ENCODE measurements around the gene METTL1.

The METTL1 gene

DNA sequence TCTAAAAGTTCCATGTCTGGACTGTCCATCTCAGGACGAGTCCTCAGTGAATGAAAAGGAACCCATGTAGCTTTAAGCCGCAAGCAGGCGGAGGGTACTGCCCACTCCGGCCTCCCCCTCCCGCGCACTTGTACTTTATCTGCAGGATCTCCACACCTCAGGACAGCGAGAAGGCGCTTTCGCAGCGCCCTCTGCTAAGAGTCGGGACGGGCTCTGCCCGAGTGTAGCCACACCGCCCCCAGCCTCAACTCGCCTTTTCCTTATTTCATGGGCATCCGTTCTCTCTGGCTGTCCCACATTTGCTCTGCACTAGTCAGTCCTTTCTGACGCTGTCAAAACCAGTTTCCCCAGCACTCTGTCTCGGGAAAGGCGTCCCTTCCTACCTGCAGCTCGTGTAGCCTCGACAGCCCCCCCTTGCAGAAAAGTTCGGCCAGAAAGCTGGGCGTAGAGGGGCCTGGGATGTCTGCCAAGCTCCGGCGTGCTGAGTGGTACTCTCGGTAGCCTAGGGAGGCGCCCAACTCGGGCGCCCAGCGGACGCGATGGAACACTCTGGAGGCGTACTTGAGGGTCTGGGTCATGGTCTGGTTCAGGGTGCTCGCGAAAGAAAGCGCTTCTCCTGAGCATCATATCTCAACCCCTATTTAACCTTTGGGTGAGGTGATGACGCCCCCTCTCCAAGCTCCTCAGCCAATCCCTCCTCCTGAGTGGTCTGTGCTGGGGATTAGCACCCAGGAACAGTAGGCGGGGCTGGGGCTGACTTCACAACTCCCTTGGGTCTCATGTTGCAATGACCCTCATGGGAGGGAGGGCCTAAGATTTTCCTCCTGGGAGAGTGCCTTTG, 5.2 kb downstream of the METTL1 start, which contains the start of gene CYP27B1:
Gene CYP27B1 (minus strand): TSS at position 615 of the 841 bp plus-strand sequence. CDS start 37 bp downstream, at position 578.
- DNase-seq, result peak in 1 of 2 experiments; percentile 25

GRCh38 chr12:57765698-57766463, 6.0 kb downstream of the METTL1 start:
- DNase-seq, result no peak

- peak; percentile 10 to 15 for DNase-seq
Observed at GRCh38 chr12:57765003-57765697, 6.8 kb downstream of the METTL1 start.

GRCh38 chr12:57764662-57765002, 7.3 kb downstream of the METTL1 start:
- DNase-seq, result peak; percentile 14 to 29

GRCh38 chr12:57763881-57764661, 7.8 kb downstream of the METTL1 start:
- DNase-seq, result no peak

DNA sequence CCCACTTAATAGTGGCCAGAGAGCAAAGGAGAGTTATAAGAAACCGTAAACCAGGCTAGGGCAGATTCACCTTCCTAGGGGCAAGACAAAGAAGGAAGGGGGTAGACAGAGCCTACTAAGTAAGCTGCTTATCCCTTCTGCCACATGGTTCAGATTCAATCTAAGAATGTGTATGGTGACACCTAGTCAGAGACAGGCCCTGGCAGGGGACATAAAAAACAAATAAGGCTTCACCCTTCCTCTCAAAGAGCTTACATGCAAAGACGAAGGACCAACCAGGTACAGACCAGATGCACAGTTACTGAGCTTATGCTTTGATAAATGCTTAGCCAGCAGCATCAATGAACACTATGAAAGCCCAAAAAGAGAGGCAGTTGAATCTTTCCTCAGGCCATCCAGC, 9.4 kb downstream of the METTL1 start:
- DNase-seq, result no peak

DNA sequence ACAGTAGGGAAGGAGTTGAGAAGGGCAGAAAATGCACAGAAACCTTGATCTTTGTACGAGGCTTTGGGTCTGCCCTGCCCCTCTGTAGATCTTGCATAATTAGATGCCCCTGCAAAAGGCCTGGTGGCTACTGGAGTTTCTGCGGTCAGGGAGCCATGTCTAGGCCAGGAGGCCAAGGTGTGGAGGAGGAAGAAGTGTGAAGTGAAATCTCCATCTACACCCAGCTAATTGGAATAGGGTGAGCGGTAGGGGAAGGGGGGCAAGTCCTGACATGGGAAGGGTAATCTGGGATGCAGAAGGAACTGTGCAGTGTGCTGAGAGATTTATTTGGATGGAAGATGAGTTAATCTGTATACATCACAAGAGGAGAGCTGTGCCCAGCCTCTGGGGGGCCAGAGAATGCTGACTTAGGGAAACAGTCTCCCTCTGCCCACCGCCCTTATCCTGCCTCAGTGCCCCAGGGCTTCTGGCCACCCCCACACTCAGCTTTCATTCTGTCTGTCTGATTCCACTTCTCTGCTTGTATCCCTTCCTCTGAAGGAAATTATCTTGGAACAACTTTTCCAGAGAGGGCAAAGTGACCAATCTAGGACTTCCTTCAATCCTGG, 10.4 kb downstream of the METTL1 start:
- DNase-seq, result no peak

DNA sequence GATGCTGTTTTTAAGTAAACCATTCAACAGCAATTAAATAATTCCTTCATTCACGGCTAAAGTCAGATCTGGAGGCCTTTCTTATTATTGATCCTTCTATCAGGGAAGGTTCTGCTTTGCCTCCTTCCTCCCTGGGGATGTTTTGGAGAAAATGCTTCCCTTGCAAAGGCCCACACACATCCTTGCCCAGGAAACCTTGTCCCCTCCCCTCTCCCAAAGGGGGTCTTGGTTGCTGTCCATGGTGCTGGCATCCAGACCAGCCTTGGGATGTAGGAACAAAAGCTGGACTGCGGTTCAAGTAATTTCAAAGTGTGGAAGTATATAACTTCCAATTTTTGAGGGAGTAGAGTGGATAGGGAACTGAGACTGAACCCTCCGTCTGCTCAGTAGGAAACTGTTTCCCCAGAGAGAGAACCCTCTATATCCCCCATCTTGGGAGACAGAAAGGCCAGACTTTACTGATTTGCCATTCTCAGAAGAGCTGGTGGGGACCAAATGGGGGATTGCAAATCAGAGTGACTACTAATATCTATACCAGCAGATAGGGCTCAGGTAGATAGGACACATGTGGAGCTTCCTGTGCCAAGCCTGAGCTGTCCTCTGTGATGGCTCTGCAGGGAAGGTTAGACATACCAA, 11.4 kb downstream of the METTL1 start:
- DNase-seq, result no peak

DNA sequence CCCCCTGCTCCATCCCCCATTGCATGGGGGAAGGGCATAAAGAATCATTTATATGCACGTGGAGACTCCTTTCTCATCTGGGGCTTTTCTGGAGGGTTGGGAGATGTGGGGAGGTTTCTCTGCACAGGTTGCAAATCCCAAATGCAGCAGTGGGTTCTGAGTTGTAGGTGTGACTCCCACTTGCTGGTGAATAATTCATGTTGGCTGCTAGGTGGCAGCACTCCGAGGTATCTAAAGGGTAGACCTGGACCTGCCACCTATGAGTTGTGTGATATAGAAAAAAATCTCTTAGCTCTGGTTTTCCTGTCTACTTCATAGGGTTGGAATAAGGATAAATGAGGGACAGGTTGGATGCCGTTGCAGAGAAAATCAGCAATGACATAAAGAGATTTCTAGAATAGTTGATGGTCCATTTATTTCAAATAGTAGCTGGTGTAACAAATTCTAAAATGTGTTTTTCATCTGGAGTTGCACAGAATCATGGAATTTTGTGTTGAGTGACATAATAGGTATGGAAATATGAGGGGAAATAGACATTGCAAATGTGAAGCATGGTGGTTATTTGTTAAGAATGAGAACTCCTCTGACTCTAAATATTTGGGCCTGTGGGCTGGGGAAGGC, 12.4 kb downstream of the METTL1 start:
- DNase-seq, result peak; percentile 26 to 46

DNA sequence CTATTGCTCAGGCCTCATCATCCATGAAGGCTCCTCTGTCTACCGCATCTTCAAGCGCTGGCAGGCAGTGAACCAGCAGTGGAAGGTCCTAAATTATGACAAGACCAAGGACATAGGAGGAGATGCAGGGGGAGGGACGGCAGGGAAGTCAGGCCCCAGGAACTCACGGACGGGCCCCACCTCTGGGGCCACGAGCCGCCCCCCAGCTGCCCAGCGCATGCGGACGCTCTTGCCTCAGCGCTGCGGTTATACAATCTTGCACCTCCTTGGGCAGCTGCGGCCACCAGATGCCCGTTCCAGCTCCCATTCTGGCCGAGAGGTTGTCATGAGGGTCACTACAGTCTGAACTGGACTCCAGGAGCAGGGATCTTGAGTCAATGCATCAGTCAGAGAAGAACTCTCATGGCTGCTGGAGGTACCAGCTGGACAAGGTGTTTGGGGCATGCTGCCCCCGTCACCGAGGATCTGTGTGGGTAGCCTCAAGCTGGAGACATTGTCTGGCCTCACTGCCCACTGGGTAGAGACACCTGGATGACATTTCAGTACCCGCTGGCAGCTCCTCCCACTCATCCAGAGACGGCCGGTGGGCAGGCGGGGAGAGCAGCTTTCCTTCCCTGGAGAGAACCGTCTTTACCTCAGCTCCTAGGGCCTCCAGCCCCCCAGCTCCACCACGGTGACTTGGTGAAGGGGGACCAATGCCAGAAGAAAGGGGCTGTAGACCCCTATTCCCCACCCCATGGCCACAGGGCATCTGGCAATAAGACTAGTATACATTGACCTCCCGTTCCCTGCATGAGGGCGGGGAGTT, 13.1 kb downstream of the METTL1 start:
- DNase-seq, result no peak

DNA sequence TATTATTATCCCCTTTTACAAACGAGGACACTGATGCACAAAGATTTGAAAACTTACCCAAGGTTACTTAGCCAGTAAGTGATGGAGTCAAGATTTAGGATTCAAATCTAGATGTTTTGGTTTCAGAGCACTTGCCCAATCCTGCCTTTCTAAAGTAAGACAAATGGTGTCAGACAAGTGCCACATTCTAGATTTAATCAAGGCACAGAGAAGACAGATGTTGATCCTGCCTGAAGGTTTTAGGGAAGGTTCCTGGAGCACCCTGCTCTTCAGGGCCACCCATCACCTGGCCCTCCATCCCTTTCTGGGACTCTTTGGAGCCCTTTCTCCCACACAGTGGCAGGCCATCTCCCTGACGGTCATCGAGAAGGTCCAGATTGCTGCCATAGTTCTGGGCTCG, 14.1 kb downstream of the METTL1 start:
- DNase-seq, result no peak

DNA sequence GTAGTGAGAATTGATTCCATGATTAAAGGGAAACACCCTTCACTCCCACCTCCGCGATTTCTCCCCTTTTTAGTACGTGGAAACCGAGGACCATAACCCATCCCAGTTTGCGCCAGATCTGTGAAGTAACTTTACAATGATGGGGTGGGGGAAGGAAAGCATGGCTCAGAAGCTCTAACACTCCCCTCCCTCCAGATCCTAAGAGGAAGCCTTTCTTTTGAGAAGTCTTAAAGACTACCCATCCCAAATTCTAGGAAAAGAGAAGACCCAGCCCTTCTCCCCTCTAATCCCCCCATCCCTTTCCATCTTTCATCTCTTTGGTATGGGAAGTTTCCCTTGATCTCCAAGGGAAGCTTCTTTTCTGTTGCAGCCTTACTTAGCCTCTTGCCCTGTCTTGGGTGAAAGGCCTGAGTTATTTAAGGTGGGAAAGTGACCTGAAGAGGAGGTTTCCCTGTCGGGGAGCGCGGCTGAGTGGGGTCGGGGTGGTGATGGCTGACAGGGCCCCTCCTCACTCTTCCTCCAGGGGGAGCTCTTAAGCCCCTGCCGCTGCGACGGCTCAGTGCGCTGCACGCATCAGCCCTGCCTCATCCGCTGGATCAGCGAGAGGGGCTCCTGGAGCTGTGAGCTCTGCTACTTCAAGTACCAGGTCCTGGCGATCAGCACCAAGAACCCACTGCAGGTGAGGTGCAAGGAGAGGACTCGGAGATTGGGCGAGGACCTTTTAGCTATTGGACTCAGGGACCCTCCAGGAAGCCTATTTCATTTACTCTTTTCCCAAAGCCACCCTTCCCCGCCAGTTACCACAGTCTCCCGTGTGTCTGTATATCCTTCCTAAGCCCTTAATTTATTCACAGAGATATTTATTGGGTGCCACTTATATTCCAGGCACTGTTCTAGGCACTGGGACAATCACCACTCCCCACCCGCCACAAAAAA, 15.2 kb downstream of the METTL1 start:
- DNase-seq, result peak; percentile 48 to 69

DNA sequence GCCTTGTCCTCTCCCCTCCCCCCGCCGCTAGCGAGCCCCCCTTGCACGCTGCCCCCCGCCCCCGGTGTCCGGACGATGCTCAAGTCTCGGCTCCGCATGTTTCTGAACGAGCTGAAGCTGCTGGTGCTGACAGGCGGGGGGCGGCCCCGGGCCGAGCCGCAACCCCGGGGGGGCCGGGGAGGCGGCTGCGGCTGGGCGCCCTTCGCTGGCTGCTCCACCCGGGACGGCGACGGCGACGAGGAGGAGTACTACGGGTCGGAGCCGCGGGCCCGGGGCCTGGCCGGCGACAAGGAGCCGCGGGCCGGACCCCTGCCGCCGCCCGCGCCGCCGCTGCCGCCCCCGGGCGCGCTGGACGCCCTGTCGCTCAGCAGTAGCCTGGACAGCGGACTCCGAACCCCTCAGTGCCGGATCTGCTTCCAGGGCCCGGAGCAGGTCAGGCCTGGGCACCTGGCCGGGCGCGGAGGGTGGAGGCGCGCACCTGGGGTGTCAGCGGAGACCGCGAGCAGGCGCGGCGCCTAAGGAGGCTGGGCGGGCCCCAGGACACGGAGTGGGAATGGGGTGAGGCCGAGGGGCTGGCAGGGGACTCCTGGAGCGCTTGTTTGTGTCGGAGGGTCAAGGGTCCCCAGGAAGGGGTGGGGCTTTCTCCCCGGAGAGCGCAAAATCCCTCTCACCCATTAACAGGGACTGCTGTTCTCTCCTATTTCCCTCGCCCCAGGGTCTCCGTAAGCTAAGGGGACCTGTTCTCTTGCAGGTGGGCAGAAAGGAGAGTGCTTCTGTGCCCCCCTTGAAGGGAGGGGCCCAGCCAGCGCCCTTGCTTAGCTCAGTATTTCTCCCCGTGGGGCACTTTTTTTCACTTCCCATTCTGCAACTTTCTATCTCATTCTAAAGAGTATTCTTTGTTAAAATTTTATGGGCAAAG, 16.2 kb downstream of the METTL1 start:
- DNase-seq, result peak; percentile 25 to 32

DNA sequence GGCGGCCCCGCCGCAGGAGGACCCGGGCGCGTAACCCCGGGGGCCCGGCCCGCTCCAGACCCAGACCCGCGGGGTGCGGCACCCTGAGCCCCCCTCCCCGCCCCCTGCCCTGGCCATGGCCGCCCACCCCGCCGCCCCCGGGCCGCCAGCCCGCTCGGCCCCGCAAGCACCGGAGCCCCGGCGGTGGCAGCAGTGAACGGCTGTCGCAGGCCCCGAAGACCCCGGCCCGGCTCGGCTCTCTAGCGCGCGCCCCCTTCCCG, 16.8 kb downstream of the METTL1 start:
- DNase-seq, result no peak

- DNase-seq, result peak; percentile 88
Observed at GRCh38 chr12:57754411-57755193, 17.3 kb downstream of the METTL1 start, which contains the start of gene MARCHF9. MARCHF9 (plus strand) TSS chr12:57755103; CDS start chr12:57755529, 426 bp downstream.

DNA sequence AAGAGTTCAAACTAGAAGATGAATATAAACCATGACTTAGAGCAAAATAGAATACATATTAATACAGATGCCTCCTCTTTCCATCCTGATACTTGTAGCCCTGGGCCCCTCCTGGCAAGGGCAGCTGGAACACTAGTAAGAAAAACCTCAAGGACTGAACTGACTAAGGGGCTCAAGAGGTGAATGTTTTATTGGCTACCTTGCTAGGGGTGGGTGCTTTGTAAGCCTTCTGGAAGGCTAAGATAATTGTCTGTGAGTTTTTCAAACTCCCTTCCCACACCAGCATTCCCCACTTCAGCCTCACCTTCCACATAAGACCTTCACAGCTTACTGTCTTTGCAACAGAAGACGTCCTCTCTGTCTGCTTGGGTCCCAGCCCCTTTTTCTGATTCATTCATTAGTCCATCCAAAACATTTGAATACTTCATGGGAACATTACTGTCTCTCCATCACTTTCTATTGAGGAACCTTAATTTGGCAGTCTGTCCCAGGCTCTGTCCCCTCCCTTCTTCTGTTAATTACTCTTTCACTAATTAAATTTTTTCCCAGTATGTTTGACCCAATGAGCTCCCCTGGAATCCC, 18.1 kb downstream of the METTL1 start:
- DNase-seq, result no peak

DNA sequence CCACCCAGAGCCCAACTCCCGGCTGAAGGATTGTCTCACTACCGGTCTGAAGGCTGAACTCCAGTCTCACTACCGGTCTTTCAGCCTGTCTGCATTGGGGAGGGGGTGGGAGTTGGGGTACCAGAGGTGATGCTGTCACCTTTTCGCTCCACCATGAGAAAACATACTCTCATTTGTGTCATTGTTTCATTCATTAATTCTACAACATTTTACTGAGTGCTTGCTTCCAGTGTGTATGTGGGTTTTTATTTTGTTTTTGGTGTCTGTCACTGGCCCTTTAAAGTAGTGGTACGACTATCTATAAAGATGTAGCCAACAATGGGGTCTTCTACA, 19.3 kb downstream of the METTL1 start:
- DNase-seq, result no peak

Measured in NCI-H2081 (cell line).